Central memory CD8-positive, alpha-beta T cell (primary cell): ENCODE results near the gene PCLO.

Experiments used
- ATAC-seq: fragments of 150-1000 bp; cut with Tn5 transposase; replicated peaks from 2 replicates; pipeline ENCODE4 v1.10.0; 2022; ENCODE audit warnings: mild to moderate bottlenecking, moderate FRiP score, moderate number of reproducible peaks; ENCODE audit not compliant: poor library complexity, severe bottlenecking; ENCODE audit errors: extremely low read depth
- DNase-seq, 2 donors: peaks; one replicate each; pipeline ENCODE4 v3.0.0; 2021; ENCODE audit warnings: low spot score in 2 of 2
- H3K27ac Mint-ChIP-seq: one replicate; pipeline ENCODE4 v1.8.0; 2022; ENCODE audit warnings: low read depth, mild to moderate bottlenecking, moderate library complexity, mixed read lengths
- H3K27me3 Mint-ChIP-seq: one replicate; pipeline ENCODE4 v1.8.0; 2022; ENCODE audit warnings: mixed read lengths
- H3K36me3 Mint-ChIP-seq: one replicate; pipeline ENCODE4 v1.8.0; 2022; ENCODE audit warnings: mild to moderate bottlenecking, moderate library complexity, mixed read lengths; ENCODE audit not compliant: insufficient read depth
- H3K4me1 Mint-ChIP-seq: one replicate; pipeline ENCODE4 v1.8.0; 2022; ENCODE audit warnings: mixed read lengths
- H3K4me3 Mint-ChIP-seq: one replicate; pipeline ENCODE4 v1.8.0; 2022; ENCODE audit warnings: mild to moderate bottlenecking, moderate library complexity, mixed read lengths
- H3K9me3 Mint-ChIP-seq: one replicate; pipeline ENCODE4 v1.8.0; 2022; ENCODE audit warnings: mixed read lengths

PCLO gene

DNA sequence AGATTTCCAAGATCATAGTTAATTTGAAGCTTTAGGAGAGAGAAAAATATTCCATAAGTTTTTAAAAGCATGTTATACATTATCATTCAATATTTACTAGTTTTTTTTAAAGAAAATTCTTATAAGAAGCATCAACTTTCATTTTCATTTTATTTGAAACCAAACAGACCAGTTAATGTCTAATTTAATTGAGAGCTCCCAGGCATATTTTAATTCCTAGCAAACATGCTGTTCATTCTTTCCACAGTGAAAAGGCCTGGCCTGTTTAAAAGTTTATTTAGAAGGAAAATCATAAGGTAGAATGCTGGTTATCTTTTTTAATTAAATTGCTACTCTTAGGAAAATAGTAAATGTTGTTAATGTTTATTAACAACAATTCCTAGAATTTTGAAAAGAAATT, 324.4 kb downstream of the PCLO start:
- Mint-ChIP-seq H3K4me1 (no peaks in the 10 kb centered on the region), H3K27me3 (no peaks in the 10 kb centered on the region), H3K36me3 (no peaks in the 10 kb centered on the region), H3K27ac (no peak overlapping the region), H3K9me3 (peaks cover 15% of the 10 kb centered on the region), H3K4me3 (no peak overlapping the region)
- ATAC-seq (no peak), DNase-seq (no peak)

- H3K27me3 Mint-ChIP-seq, result no peaks in the 10 kb centered on the region
- no peak for DNase-seq
- H3K4me3 Mint-ChIP-seq, result no peak overlapping the region
- no peak for ATAC-seq
- no peak overlapping the region for H3K27ac Mint-ChIP-seq
- peaks cover 6% of the 10 kb centered on the region for H3K9me3 Mint-ChIP-seq
- H3K4me1 Mint-ChIP-seq, result no peaks in the 10 kb centered on the region
- no peaks in the 10 kb centered on the region for H3K36me3 Mint-ChIP-seq
Observed at GRCh38 chr7:82823073-82823472, 339.6 kb downstream of the PCLO start.

- no peaks in the 10 kb centered on the region for H3K27me3 Mint-ChIP-seq
- H3K9me3 Mint-ChIP-seq, result peaks cover 10% of the 10 kb centered on the region
- H3K4me3 Mint-ChIP-seq, result no peak overlapping the region
- H3K36me3 Mint-ChIP-seq, result no peaks in the 10 kb centered on the region
- H3K27ac Mint-ChIP-seq, result no peak overlapping the region
- DNase-seq (no peak), ATAC-seq (no peak)
- no peaks in the 10 kb centered on the region for H3K4me1 Mint-ChIP-seq
Observed at GRCh38 chr7:82821037-82821436, 341.6 kb downstream of the PCLO start.

GRCh38 chr7:82818171-82818570, 344.5 kb downstream of the PCLO start:
- no peak for DNase-seq
- Mint-ChIP-seq H3K27ac (no peak overlapping the region), H3K9me3 (peaks cover 11% of the 10 kb centered on the region), H3K36me3 (no peaks in the 10 kb centered on the region), H3K4me1 (no peaks in the 10 kb centered on the region), H3K27me3 (no peaks in the 10 kb centered on the region), H3K4me3 (no peak overlapping the region)
- ATAC-seq, result no peak

- Mint-ChIP-seq H3K4me3 (no peak overlapping the region), H3K27me3 (no peaks in the 10 kb centered on the region), H3K4me1 (no peaks in the 10 kb centered on the region), H3K9me3 (peaks cover 8% of the 10 kb centered on the region), H3K36me3 (no peaks in the 10 kb centered on the region), H3K27ac (no peak overlapping the region)
- DNase-seq (no peak), ATAC-seq (no peak)
Observed at GRCh38 chr7:82816272-82816671, 346.4 kb downstream of the PCLO start.

GRCh38 chr7:82810558-82811259, 352.0 kb downstream of the PCLO start:
- H3K4me3 Mint-ChIP-seq, result no peak overlapping the region
- no peak overlapping the region for H3K27ac Mint-ChIP-seq
- no peaks in the 10 kb centered on the region for H3K36me3 Mint-ChIP-seq
- peaks cover 12% of the 10 kb centered on the region for H3K9me3 Mint-ChIP-seq
- no peaks in the 10 kb centered on the region for H3K27me3 Mint-ChIP-seq
- no peak for DNase-seq
- no peak for ATAC-seq
- no peaks in the 10 kb centered on the region for H3K4me1 Mint-ChIP-seq

- ATAC-seq (no peak), DNase-seq (no peak)
- no peaks in the 10 kb centered on the region for H3K27me3 Mint-ChIP-seq
- H3K4me3 Mint-ChIP-seq, result no peak overlapping the region
- H3K36me3 Mint-ChIP-seq, result no peaks in the 10 kb centered on the region
- H3K9me3 Mint-ChIP-seq, result peaks cover 12% of the 10 kb centered on the region
- no peak overlapping the region for H3K27ac Mint-ChIP-seq
- no peaks in the 10 kb centered on the region for H3K4me1 Mint-ChIP-seq
Observed at GRCh38 chr7:82808633-82809032, 354.1 kb downstream of the PCLO start.

GRCh38 chr7:82805527-82805960, 357.1 kb downstream of the PCLO start:
- Mint-ChIP-seq H3K4me3 (no peak overlapping the region), H3K36me3 (no peaks in the 10 kb centered on the region), H3K9me3 (peaks cover 6% of the 10 kb centered on the region), H3K4me1 (no peaks in the 10 kb centered on the region), H3K27ac (no peak overlapping the region), H3K27me3 (no peaks in the 10 kb centered on the region)
- no peak for ATAC-seq
- no peak for DNase-seq

DNA sequence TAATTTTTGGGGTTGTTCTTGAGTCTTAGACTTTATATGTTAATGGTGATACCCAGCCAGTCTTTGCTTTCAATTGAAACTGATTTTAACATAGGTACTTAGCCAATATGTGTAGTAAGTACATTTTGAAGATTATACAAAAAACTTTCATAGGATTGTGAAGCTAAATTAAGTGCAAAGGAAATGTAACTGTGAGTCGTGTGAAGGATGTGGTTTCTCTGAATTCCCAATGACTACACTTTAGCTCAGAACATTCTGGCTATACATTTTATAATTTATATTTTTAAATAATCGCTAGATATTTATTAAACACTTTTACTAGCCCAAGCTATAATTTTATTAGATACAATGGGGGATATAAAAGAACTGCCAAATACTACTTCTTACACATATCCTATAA, 359.3 kb downstream of the PCLO start:
- H3K9me3 Mint-ChIP-seq, result peaks cover 6% of the 10 kb centered on the region
- DNase-seq (no peak), ATAC-seq (no peak)
- H3K27ac Mint-ChIP-seq, result no peak overlapping the region
- no peak overlapping the region for H3K4me3 Mint-ChIP-seq
- H3K27me3 Mint-ChIP-seq, result no peaks in the 10 kb centered on the region
- H3K4me1 Mint-ChIP-seq, result no peaks in the 10 kb centered on the region
- H3K36me3 Mint-ChIP-seq, result no peaks in the 10 kb centered on the region

DNA sequence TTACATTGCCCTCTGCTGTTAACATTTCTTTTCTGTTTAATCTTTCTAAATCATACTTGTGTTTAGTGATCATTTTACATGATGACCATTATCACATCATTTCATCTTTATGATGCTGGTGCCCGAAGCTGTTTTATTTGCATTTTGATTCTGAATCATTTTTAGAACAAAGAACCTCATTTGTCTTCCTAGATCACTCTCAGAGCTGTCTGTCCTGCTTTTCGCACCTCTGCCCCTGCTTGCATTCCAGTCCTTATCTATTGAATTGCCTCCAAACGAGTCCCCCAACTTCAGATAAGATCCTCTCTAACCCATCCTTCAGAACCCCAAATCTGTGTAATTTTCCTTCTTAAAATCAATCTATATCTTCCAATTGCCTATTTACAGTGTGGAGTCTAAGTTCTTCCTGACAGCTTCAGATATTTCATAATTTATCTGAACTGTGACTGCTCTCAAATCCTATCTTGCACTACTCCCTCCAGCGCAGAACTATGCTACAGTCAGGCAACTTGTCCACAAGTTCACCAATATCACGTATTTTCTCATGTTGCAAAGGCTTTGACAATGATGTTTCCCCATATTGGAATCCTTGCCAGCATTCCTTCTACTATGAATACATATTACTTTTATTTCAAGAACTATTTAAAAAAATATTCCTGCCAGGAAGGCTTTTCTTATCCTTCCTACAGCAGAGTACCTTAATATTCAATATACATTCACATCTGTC, 372.6 kb downstream of the PCLO start:
- Mint-ChIP-seq H3K4me3 (no peak overlapping the region), H3K9me3 (peaks cover 30% of the 10 kb centered on the region), H3K4me1 (no peaks in the 10 kb centered on the region), H3K36me3 (no peaks in the 10 kb centered on the region), H3K27me3 (no peaks in the 10 kb centered on the region), H3K27ac (no peak overlapping the region)
- ATAC-seq (no peak), DNase-seq (no peak)

GRCh38 chr7:82778021-82778420, 384.7 kb downstream of the PCLO start:
- H3K9me3 Mint-ChIP-seq, result peaks cover 23% of the 10 kb centered on the region
- no peak for DNase-seq
- H3K4me1 Mint-ChIP-seq, result no peaks in the 10 kb centered on the region
- H3K4me3 Mint-ChIP-seq, result no peak overlapping the region
- no peak for ATAC-seq
- H3K27ac Mint-ChIP-seq, result no peak overlapping the region
- peaks cover 2% of the 10 kb centered on the region for H3K36me3 Mint-ChIP-seq
- H3K27me3 Mint-ChIP-seq, result no peaks in the 10 kb centered on the region

DNA sequence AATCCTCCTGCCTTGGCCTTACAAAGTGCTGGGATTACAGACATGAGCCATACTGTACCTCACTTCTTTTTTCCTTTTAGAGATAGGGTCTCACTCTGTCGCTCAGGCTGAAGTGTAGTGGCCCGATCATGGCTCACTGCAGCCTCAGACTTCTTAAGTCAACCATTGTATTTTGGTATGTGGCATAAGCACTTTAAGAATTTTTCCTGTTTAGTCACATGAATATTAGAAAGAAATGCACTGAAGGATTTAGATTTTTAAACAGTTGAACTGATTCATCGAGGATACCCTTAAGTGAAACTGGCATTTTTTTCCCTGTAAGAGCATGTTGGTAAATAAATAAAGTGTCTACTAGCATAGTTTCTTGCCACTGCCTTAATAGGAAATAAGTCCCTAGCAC, 399.8 kb downstream of the PCLO start:
- ATAC-seq (no peak), DNase-seq (no peak)
- H3K9me3 Mint-ChIP-seq, result peaks cover 18% of the 10 kb centered on the region
- H3K36me3 Mint-ChIP-seq, result no peaks in the 10 kb centered on the region
- no peaks in the 10 kb centered on the region for H3K4me1 Mint-ChIP-seq
- H3K27ac Mint-ChIP-seq, result no peak overlapping the region
- no peak overlapping the region for H3K4me3 Mint-ChIP-seq
- H3K27me3 Mint-ChIP-seq, result no peaks in the 10 kb centered on the region

DNA sequence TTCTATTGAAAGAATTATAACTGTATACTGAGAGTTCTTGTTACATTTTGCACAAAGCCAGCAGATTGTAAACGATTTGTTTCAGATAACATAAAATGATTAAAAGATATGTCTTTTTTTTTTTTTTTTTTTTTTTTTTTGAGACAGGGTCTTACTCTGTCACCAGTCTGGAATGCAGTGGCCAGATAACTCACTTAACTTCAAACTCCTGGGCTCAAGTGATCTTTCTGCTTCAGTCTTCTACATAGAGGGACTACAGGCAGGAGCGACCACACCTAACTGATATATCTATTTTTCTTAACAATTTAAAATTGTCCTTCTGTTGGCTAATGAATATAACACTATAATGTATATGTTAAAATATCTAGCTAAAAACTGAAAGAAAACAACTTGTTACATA, 401.9 kb downstream of the PCLO start:
- Mint-ChIP-seq H3K27me3 (no peaks in the 10 kb centered on the region), H3K9me3 (peaks cover 18% of the 10 kb centered on the region), H3K4me1 (no peaks in the 10 kb centered on the region), H3K4me3 (no peak overlapping the region), H3K36me3 (no peaks in the 10 kb centered on the region), H3K27ac (no peak overlapping the region)
- ATAC-seq (no peak), DNase-seq (no peak)
